Measurements from ENCODE around the gene RSAD2. TPM values are rescaled to one million over a fixed set of nuclear protein-coding genes. Genes with fewer than 3 reads are reported as not detected.

RSAD2 gene
- total and polyA plus RNA-seq, 2 experiments from 2014 or later: 0.10 TPM; not detected in 1

- Mint-ChIP-seq H3K4me3 (no peak overlapping the region), H3K36me3 (ENCODE audit: low read depth) (peaks cover 35% of the 10 kb centered on the region), H3K4me1 (no peaks in the 10 kb centered on the region), H3K27ac (no peak overlapping the region), H3K9me3 (peaks cover 59% of the 10 kb centered on the region), H3K27me3 (ENCODE audit: insufficient read depth, low read depth, poor library complexity) (peaks cover 5% of the 10 kb centered on the region)
- no peaks in the 10 kb centered on the region for H4K20me1 ChIP-seq (replicated peaks; ENCODE audit: insufficient read depth)
- no peak overlapping the region for H2AFZ ChIP-seq
- peaks cover 6% of the 10 kb centered on the region; the same call in 1 of the 2 replicates for H3K4me1 ChIP-seq (ENCODE audit: insufficient read depth)
- H3K79me2 ChIP-seq (replicated peaks; ENCODE audit: insufficient read depth): no peaks in the 10 kb centered on the region
- H3K4me3 ChIP-seq: no peak overlapping the region
- H3K27ac ChIP-seq (ENCODE audit: low read depth): no peak overlapping the region
- no peaks in the 10 kb centered on the region for H3K9me2 ChIP-seq (ENCODE audit: insufficient read depth)
- no peak overlapping the region for H3K4me2 ChIP-seq
- DNase-seq (ENCODE audit: low spot score): no peak
- no peaks in the 10 kb centered on the region for H3F3A ChIP-seq (replicated peaks; ENCODE audit: low read depth)
- no peak for TF ChIP-seq NANOG (IDR thresholded peaks at IDR 0.05; ENCODE audit: borderline replicate concordance)
- TF ChIP-seq EZH2phosphoT487 (IDR thresholded peaks at IDR 0.05; ENCODE audit: unreplicated experiment): no peak
- no peak for TF ChIP-seq STAT1 (IDR thresholded peaks at IDR 0.05; ENCODE audit: unreplicated experiment)
- TF ChIP-seq REST (IDR thresholded peaks at IDR 0.05; ENCODE audit: unreplicated experiment): no peak
- no peak for TF ChIP-seq ZNF114 (CRISPR knock-in tag; IDR thresholded peaks at IDR 0.05)
- TF ChIP-seq ZNF331 (CRISPR knock-in tag; IDR thresholded peaks at IDR 0.05; ENCODE audit: low read depth): no peak
- no peak for TF ChIP-seq POLR2AphosphoS5 (IDR thresholded peaks at IDR 0.05; ENCODE audit: low read depth)
- TF ChIP-seq CREB1 (CRISPR knock-in tag; IDR thresholded peaks at IDR 0.05; ENCODE audit: low read depth): no peak
- no peak for TF ChIP-seq ETS1 (IDR thresholded peaks at IDR 0.05)
- no peak for TF ChIP-seq EZH2 (IDR thresholded peaks at IDR 0.05; ENCODE audit: low read depth, unreplicated experiment)
- TF ChIP-seq JUNB (IDR thresholded peaks at IDR 0.05; ENCODE audit: unreplicated experiment): no peak
- TF ChIP-seq ZNF462 (CRISPR knock-in tag; IDR thresholded peaks at IDR 0.05): no peak
- TF ChIP-seq CTCF (conservative IDR thresholded peaks at IDR 0.05; ENCODE audit: low read depth in 2 of 2): no peak
- H3K36me3 ChIP-seq (ENCODE audit: insufficient read depth): no peaks in the 10 kb centered on the region
- H3K27me3 ChIP-seq (ENCODE audit: insufficient read depth): no peaks in the 10 kb centered on the region
- ATAC-seq: no peak
Measured at GRCh38 chr2:6855860-6856547, 21.6 kb upstream of the RSAD2 start.
